Measurements from ENCODE around the gene HDAC11. TPM values are rescaled to one million over a fixed set of nuclear protein-coding genes. Genes with fewer than 3 reads are reported as not detected.

Gene HDAC11
- total RNA-seq, 1 donor from 2014 or later, result 19.7 TPM

GRCh38 chr3:13533885-13534301 is 53.8 kb downstream of the HDAC11 start:
- peaks cover 3% of the 10 kb centered on the region for H3K27me3 ChIP-seq (ENCODE audit: control insufficient read depth, insufficient read depth, low read length)
- FAIRE-seq (no peak), DNase-seq (ENCODE audit: low read depth) (no peak)
- TF ChIP-seq, protein P1, sequence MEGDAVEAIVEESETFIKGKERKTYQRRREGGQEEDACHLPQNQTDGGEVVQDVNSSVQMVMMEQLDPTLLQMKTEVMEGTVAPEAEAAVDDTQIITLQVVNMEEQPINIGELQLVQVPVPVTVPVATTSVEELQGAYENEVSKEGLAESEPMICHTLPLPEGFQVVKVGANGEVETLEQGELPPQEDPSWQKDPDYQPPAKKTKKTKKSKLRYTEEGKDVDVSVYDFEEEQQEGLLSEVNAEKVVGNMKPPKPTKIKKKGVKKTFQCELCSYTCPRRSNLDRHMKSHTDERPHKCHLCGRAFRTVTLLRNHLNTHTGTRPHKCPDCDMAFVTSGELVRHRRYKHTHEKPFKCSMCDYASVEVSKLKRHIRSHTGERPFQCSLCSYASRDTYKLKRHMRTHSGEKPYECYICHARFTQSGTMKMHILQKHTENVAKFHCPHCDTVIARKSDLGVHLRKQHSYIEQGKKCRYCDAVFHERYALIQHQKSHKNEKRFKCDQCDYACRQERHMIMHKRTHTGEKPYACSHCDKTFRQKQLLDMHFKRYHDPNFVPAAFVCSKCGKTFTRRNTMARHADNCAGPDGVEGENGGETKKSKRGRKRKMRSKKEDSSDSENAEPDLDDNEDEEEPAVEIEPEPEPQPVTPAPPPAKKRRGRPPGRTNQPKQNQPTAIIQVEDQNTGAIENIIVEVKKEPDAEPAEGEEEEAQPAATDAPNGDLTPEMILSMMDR (IDR thresholded peaks at IDR 0.05; ENCODE audit: insufficient read depth, low read length, severe bottlenecking), result no peak
- no peak overlapping the region for H3K4me3 ChIP-seq (ENCODE audit: low read depth, low read length)
- no peaks in the 10 kb centered on the region for H3K36me3 ChIP-seq (ENCODE audit: control insufficient read depth, insufficient read depth, low read length)

GRCh38 chr3:13535526-13535875 is 55.4 kb downstream of the HDAC11 start:
- FAIRE-seq (no peak), DNase-seq (ENCODE audit: low read depth) (no peak)
- TF ChIP-seq, protein P1 (IDR thresholded peaks at IDR 0.05; ENCODE audit: insufficient read depth, low read length, severe bottlenecking), result no peak
- H3K27me3 ChIP-seq (ENCODE audit: control insufficient read depth, insufficient read depth, low read length), result peaks cover 3% of the 10 kb centered on the region
- no peak overlapping the region for H3K4me3 ChIP-seq (ENCODE audit: low read depth, low read length)
- no peaks in the 10 kb centered on the region for H3K36me3 ChIP-seq (ENCODE audit: control insufficient read depth, insufficient read depth, low read length)

DNA sequence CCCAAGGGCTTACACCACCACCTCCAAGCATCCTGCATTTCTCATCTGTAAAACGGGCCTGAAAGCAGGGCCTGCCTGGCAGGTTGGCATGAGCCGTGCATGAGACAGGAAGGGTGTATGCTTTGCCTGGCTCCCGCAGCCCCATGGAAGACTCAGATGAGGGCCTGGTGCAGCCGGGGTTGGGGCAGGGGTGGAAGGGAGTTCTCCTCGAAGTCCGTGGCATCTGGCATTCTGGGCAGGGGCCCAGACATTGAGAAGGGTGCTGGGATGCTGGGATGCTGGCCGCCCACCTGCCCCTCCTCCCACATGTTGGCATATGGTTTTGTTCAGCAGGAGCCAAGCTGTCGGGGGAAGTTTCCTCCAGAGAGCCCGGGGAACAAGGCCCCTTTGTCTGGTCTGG is 55.8 kb downstream of the HDAC11 start:
- FAIRE-seq (no peak), DNase-seq (ENCODE audit: low read depth) (no peak)
- TF ChIP-seq, protein P1 (IDR thresholded peaks at IDR 0.05; ENCODE audit: insufficient read depth, low read length, severe bottlenecking), result no peak

DNA sequence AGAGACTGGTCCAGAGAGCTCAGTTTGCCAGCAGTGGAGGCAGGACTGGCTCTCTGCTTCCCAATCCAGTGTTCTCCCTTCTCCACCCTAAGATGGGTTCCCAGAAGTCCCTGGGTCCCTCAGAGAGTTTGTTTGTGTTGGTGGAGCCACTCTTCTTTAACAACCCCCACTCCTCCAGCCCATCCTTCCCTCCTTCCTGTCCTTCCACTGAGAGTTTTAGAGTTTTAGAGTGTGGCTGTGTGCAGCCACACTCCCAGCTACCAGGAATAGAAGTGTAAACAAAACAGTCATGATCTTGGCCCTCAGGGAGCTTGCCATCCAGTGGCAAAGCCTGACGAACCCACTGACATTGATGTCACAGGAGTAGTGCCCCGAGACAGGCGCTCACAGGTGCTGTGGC is 56.3 kb downstream of the HDAC11 start:
- TF ChIP-seq, protein P1 (IDR thresholded peaks at IDR 0.05; ENCODE audit: insufficient read depth, low read length, severe bottlenecking), result no peak
- Histone ChIP-seq H3K27me3 (ENCODE audit: control insufficient read depth, insufficient read depth, low read length) (peaks cover 3% of the 10 kb centered on the region), H3K36me3 (ENCODE audit: control insufficient read depth, insufficient read depth, low read length) (no peaks in the 10 kb centered on the region), H3K4me3 (ENCODE audit: low read depth, low read length) (no peak overlapping the region)
- FAIRE-seq, result no peak
- DNase-seq (ENCODE audit: low read depth), result no peak

More for the DNA sequence above, 55.8 kb downstream of the HDAC11 start:
- H3K4me3 ChIP-seq (ENCODE audit: low read depth, low read length), result no peak overlapping the region
- no peaks in the 10 kb centered on the region for H3K36me3 ChIP-seq (ENCODE audit: control insufficient read depth, insufficient read depth, low read length)
- peaks cover 3% of the 10 kb centered on the region for H3K27me3 ChIP-seq (ENCODE audit: control insufficient read depth, insufficient read depth, low read length)

DNA sequence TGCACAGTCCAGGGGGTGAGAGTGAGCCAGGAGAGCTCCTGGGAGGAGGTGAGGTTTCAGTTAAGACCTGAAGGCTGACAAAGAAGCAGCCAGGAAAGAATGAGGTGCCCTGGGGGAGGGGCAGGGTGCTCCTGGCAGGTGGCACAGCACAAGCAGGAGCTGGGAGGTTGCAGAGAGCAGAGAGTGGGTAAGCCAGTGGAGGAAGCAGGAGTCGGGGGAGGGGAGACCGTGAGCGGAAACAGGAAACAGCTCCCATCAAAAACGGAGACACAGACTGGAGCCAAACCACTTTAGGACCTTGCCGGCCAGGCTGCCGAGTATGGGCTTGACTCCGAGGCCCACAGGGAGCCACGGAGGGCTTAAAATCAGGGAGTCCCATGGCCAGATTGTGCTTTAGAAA is 56.7 kb downstream of the HDAC11 start:
- TF ChIP-seq, protein P1 (IDR thresholded peaks at IDR 0.05; ENCODE audit: insufficient read depth, low read length, severe bottlenecking), result no peak
- H3K36me3 ChIP-seq (ENCODE audit: control insufficient read depth, insufficient read depth, low read length), result no peaks in the 10 kb centered on the region
- DNase-seq (ENCODE audit: low read depth) (no peak), FAIRE-seq (no peak)
- H3K27me3 ChIP-seq (ENCODE audit: control insufficient read depth, insufficient read depth, low read length), result peaks cover 3% of the 10 kb centered on the region
- H3K4me3 ChIP-seq (ENCODE audit: low read depth, low read length), result no peak overlapping the region

- FAIRE-seq, result no peak
- no peak for DNase-seq (ENCODE audit: low read depth)
- H3K27me3 ChIP-seq (ENCODE audit: control insufficient read depth, insufficient read depth, low read length), result peaks cover 3% of the 10 kb centered on the region
- no peaks in the 10 kb centered on the region for H3K36me3 ChIP-seq (ENCODE audit: control insufficient read depth, insufficient read depth, low read length)
- TF ChIP-seq, protein P1 (IDR thresholded peaks at IDR 0.05; ENCODE audit: insufficient read depth, low read length, severe bottlenecking), result no peak
- no peak overlapping the region for H3K4me3 ChIP-seq (ENCODE audit: low read depth, low read length)
Observed at GRCh38 chr3:13537244-13537908, 57.3 kb downstream of the HDAC11 start.
